HEK293 (cell line): Measurements from ENCODE around the gene KLHL11.

Experiments used
- HOXC10 ChIP-seq: sonication (generic); formaldehyde crosslinking; IDR thresholded peaks from 2 replicates; pipeline ENCODE4 v1.8.1; 2023; ENCODE audit warnings: mild to moderate bottlenecking, missing genetic modification reagents
- IKZF3 ChIP-seq: fragments of 450-650 bp; IDR thresholded peaks from 2 replicates; pipeline ENCODE4 v1.5.0; 2018; ENCODE audit warnings: missing biosample characterization, mild to moderate bottlenecking, missing genetic modification characterization, moderate library complexity
- INSM2 ChIP-seq: fragments of 450-650 bp; formaldehyde crosslinking; IDR thresholded peaks from 2 replicates; pipeline ENCODE4 v1.5.1; 2016; ENCODE audit warnings: missing biosample characterization, missing genetic modification characterization
- KLF10 ChIP-seq: fragments of 450-650 bp; IDR thresholded peaks from 2 replicates; pipeline ENCODE4 v1.5.1; 2018; ENCODE audit warnings: missing biosample characterization, mild to moderate bottlenecking, missing genetic modification characterization
- MEIS1 ChIP-seq: sonication (generic); formaldehyde crosslinking; IDR thresholded peaks from 2 replicates; pipeline ENCODE4 v1.8.1; 2022; ENCODE audit warnings: missing genetic modification reagents, mild to moderate bottlenecking, borderline replicate concordance
- TSHZ1 ChIP-seq: fragments of 450-650 bp; formaldehyde crosslinking; IDR thresholded peaks from 2 replicates; pipeline ENCODE4 v1.5.1; 2016; ENCODE audit warnings: missing biosample characterization, missing genetic modification characterization, borderline replicate concordance
- ZBTB20 ChIP-seq: fragments of 450-650 bp; formaldehyde crosslinking; IDR thresholded peaks from 2 replicates; pipeline ENCODE4 v1.5.1; 2016; ENCODE audit warnings: missing biosample characterization, missing genetic modification characterization
- ZFP37 ChIP-seq: fragments of 450-650 bp; formaldehyde crosslinking; IDR thresholded peaks from 2 replicates; pipeline ENCODE4 v1.5.1; 2016; ENCODE audit warnings: missing biosample characterization, missing genetic modification characterization
- ZNF114 ChIP-seq: fragments of 450-650 bp; formaldehyde crosslinking; IDR thresholded peaks from 2 replicates; pipeline ENCODE4 v1.5.0; 2017; ENCODE audit warnings: missing biosample characterization, missing genetic modification characterization
- ZNF121 ChIP-seq: fragments of 450-650 bp; formaldehyde crosslinking; IDR thresholded peaks from 2 replicates; pipeline ENCODE4 v1.5.1; 2016; ENCODE audit warnings: missing biosample characterization, missing genetic modification characterization
- ZNF148 ChIP-seq: fragments of 450-650 bp; formaldehyde crosslinking; IDR thresholded peaks from 2 replicates; pipeline ENCODE4 v1.5.0; 2017; ENCODE audit warnings: missing biosample characterization, missing genetic modification characterization, borderline replicate concordance
- ZNF18 ChIP-seq: fragments of 450-650 bp; formaldehyde crosslinking; IDR thresholded peaks from 2 replicates; pipeline ENCODE4 v1.5.1; 2016; ENCODE audit warnings: missing biosample characterization, missing genetic modification characterization
- ZNF2 ChIP-seq: fragments of 450-650 bp; formaldehyde crosslinking; IDR thresholded peaks from 2 replicates; pipeline ENCODE4 v1.5.1; 2016; ENCODE audit warnings: missing biosample characterization, missing genetic modification characterization
- ZNF221 ChIP-seq: fragments of 450-650 bp; formaldehyde crosslinking; IDR thresholded peaks from 2 replicates; pipeline ENCODE4 v1.5.1; 2017; ENCODE audit warnings: missing biosample characterization, missing genetic modification characterization, borderline replicate concordance
- ZNF274 ChIP-seq, 2 experiments: fragments of 200-500 bp in 1 of 2; fragments of 450-650 bp in 1 of 2; sonication (Bioruptor generic) in 1 of 2; formaldehyde crosslinking in 1 of 2; IDR thresholded peaks; 2 replicates each; pipeline versions ENCODE4 v1.5.1 to v1.6.1; 2014 to 2016; ENCODE audit warnings: borderline replicate concordance in 1 of 2, inconsistent platforms in 1 of 2, low read length in 1 of 2, missing biosample characterization in 1 of 2, missing genetic modification characterization in 1 of 2
- ZNF433 ChIP-seq: fragments of 450-650 bp; formaldehyde crosslinking; IDR thresholded peaks from 2 replicates; pipeline ENCODE4 v1.5.1; 2016; ENCODE audit warnings: missing biosample characterization, missing genetic modification characterization, low read depth
- ZNF580 ChIP-seq: fragments of 450-650 bp; formaldehyde crosslinking; IDR thresholded peaks from 2 replicates; pipeline ENCODE4 v1.5.1; 2016; ENCODE audit warnings: missing biosample characterization, missing genetic modification characterization
- ZNF585B ChIP-seq: fragments of 450-650 bp; formaldehyde crosslinking; IDR thresholded peaks from 2 replicates; pipeline ENCODE4 v1.5.1; 2016; ENCODE audit warnings: missing biosample characterization, missing genetic modification characterization
- ZNF639 ChIP-seq: fragments of 450-650 bp; formaldehyde crosslinking; IDR thresholded peaks from 2 replicates; pipeline ENCODE4 v1.5.1; 2016; ENCODE audit warnings: missing biosample characterization, missing genetic modification characterization
- ZNF658 ChIP-seq: fragments of 450-650 bp; formaldehyde crosslinking; IDR thresholded peaks from 2 replicates; pipeline ENCODE4; 2016; ENCODE audit warnings: missing biosample characterization, missing genetic modification characterization
- ZNF660 ChIP-seq: fragments of 450-650 bp; IDR thresholded peaks from 2 replicates; pipeline ENCODE4 v1.5.1; 2018; ENCODE audit warnings: missing biosample characterization, mild to moderate bottlenecking, missing genetic modification characterization
- ZNF692 ChIP-seq: fragments of 450-650 bp; formaldehyde crosslinking; IDR thresholded peaks from 2 replicates; pipeline ENCODE4 v1.5.1; 2016; ENCODE audit warnings: missing biosample characterization, missing genetic modification characterization
- ZNF701 ChIP-seq: fragments of 450-650 bp; formaldehyde crosslinking; IDR thresholded peaks from 2 replicates; pipeline ENCODE4 v1.5.1; 2016; ENCODE audit warnings: missing biosample characterization, missing genetic modification characterization

The KLHL11 gene

GRCh38 chr17:41812381-41813151 is 52.7 kb downstream of the KLHL11 start, which contains the start of gene FKBP10 (continued):
- TF ChIP-seq ZNF639 (tag by site-specific recombination) = peak; percentile 75; the same call in 1 of the 2 replicates
- TF ChIP-seq ZNF433 (tag by site-specific recombination) = no peak
- TF ChIP-seq ZNF121 (tag by site-specific recombination) = no peak
- no peak for TF ChIP-seq ZNF658 (tag by site-specific recombination)
- TF ChIP-seq IKZF3 (tag by site-specific recombination) = peak; percentile 88; the same call in 1 of the 2 replicates
- TF ChIP-seq INSM2 (tag by site-specific recombination) = no peak
- no peak for TF ChIP-seq ZNF148 (tag by site-specific recombination)
- no peak for TF ChIP-seq MEIS1 (CRISPR knock-in tag)
- no peak for TF ChIP-seq ZBTB20
- TF ChIP-seq ZNF585B (tag by site-specific recombination) = no peak
- no peak for TF ChIP-seq ZNF221
- peak; percentile 60 for TF ChIP-seq ZNF18
- 0 out of 2 replicates have a peak, but pooled peaks have one; percentile 13 for TF ChIP-seq ZNF692 (tag by site-specific recombination)
- TF ChIP-seq ZNF701 (tag by site-specific recombination) = peak; percentile 38; the same call in 1 of the 2 replicates
- TF ChIP-seq ZNF274 (IDR thresholded peaks at IDR 0.05; ENCODE audit: low read length) = no peak
- no peak for TF ChIP-seq ZNF274 (tag by site-specific recombination; IDR thresholded peaks at IDR 0.05; ENCODE audit: borderline replicate concordance)
- TF ChIP-seq HOXC10 (CRISPR knock-in tag) = no peak
- no peak for TF ChIP-seq ZFP37
- peak; percentile 49 for TF ChIP-seq TSHZ1
- peak; percentile 26; the same call in 1 of the 2 replicates for TF ChIP-seq KLF10 (tag by site-specific recombination)
- TF ChIP-seq ZNF114 = no peak
- peak; percentile 62 for TF ChIP-seq ZNF2 (tag by site-specific recombination)
- TF ChIP-seq ZNF660 (tag by site-specific recombination) = no peak
- no peak; the same call in 1 of the 2 replicates for TF ChIP-seq ZNF580
